HG03095 (cell line): ENCODE results near the gene TEF.
"Not testable (repeated sequence)": the region's sequence is repeated elsewhere in the genome, so short reads cannot be mapped to it uniquely, and the experiment has no call there.

Experiments used
- ATAC-seq: cut with Tn5 transposase; IDR thresholded peaks from one replicate; pipeline ENCODE4 v1.9.1; 2021; ENCODE audit warnings: moderate library complexity; ENCODE audit not compliant: unreplicated experiment

TEF gene

DNA sequence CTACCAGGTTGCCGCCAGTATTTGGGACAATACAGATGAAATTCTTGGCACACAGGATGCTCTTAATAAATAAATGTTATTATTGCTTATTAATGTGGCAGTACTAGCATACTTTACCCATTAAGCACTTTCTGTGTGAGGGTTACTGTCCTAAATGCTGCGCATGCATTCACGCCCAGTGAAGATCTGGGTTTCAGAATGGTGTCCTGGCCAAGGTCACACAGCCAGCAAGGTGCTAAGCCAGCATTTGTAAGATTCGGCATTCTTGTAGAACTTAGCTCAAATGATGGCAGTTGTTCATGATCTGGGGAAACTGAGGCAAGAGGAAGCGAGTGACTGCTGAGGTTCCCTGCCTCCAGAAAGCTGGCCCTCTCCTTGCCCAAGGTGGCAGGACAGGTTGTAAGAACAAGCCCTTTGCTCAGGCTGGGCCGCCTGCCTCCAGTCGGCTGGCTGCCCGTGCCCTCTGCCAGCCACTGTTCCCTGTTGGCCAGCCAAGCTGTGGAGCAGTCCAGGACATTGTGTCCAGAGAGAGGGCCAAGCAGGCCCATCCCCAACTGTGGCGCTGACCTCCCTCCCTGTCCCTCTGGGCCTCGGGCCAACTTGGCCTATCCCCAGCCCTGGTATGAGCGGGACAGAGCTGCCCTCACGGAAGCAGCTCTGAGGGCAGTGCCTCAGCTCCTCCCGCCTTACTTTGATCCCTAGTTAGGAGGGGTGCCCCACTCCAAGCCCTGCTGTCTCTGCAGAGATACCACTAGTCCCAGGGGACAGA is 36.1 kb downstream of the TEF start:
- ATAC-seq: no peak

DNA sequence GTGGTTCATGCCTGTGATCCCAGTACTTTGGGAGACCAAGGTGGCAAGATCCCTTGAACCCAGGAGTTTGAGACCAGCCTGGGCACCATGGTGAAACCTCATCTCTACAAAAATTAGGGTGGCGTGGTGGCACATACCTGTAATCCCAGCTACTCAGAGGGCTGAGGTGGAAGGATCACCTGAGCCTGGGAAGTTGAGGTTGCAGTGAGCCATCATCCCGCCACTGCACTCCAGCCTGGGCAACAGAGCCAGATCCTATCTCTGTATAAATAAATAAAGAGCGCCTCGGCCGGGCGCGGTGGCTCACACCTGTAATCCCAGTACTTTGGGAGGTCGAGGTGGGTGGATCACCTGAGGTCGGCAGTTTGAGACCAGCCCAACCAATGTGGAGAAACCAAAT is 37.0 kb downstream of the TEF start:
- ATAC-seq: no peak

DNA sequence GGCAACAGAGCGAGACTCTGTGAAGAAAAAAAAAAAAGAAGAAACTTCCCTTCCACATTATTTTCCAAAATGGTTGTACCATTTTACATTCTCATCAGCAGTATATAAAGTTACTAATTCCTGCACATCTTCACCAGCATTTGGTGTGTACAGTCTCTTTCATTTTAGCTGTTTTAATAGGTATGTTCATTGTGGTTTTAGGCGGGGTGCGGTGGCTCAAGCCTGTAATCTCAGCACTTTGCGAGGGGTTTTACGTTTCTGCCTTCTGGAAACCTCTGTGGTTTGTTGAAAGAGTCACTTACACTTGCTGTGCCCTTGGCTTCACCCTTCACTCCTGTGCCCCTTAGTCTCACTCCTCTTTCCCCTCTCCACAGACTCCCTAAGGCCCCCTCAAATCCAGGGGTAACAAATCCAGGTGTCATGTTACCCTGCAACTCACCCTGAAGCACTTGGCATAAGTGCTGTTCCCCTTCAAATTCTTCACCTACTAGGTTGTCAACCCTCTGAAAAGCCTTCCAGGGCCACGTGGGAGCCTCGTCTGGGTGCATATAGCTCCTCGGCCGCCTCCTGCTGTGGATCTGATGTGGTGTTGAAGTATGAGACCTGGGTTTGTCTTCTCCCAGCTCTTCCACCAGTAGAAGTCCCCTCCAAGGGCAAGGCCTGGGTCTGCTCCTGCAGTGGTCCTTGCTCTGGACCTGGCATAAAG is 44.1 kb downstream of the TEF start:
- ATAC-seq: no peak

DNA sequence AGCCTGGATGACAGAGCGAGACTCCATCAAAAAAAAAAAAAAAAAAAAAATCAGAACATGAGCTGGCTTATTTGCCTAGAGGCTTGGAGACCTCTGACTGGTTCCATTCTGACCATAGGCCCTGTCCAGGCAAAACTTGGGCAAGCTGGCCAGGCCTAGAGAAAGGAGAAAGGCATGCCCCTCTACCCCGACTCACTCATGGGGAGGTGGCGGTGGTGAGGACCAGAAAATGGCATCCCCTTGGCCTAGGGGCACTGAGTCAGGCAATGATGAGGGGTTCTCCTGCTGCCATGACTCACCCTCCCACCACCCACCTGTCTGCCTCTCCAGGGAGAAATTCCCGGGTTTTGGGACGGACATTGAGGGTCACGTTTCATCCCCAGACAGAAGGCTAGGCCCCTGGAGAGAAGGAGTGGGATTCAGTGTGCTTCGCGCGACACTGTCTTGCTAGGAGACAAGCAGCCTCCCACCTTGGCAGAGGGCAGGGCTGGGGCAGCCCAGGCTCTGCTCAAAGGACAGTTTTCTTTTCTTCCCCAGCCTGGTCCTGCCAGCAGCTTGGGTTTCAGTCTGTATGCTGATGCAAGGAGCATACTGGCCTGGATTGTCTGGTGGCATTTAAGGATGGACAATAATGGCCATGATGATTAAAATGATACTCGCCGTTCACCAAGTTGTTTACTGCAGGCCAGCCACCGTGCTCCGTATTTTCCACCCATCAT is 47.6 kb downstream of the TEF start:
- ATAC-seq: no peak

DNA sequence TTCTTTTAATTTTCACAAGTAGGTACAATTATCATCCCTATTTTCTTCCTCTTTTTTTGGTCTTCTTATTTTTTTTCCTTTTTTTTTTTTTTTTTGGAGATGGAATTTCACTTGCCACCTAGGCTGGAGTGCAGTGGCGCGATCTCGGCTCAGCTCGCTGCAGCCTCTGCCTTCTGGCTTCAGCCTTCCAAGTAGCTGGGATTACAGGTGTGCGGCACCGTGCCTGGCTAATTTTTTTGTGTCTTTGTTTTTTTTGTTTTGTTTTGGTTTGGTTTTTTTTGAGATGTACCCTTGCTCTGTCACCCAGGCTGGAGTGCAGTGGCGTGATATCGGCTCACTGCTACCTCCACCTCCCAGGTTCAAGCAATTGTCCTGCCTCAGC is 48.2 kb downstream of the TEF start:
- ATAC-seq: no peak

DNA sequence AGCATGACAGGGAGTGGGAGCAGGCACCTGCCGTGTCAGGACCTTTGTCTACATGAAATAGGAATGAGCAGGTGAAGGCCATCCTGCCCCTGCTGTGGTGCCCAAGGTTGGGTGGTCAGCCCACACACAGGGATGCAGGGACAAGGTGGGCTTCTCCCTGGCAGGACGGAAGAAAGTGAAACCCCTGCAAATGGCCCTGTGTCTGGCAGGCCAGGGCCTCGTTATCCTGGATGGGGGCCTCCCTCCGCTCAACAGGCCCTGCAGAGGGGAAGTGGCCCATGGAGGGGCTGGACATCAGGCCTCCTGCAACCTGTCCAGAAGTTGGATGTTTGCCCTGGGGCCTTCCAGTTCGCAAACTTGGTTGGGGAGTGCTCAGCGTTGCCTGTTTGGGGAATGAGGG is 49.9 kb downstream of the TEF start:
- ATAC-seq: no peak

DNA sequence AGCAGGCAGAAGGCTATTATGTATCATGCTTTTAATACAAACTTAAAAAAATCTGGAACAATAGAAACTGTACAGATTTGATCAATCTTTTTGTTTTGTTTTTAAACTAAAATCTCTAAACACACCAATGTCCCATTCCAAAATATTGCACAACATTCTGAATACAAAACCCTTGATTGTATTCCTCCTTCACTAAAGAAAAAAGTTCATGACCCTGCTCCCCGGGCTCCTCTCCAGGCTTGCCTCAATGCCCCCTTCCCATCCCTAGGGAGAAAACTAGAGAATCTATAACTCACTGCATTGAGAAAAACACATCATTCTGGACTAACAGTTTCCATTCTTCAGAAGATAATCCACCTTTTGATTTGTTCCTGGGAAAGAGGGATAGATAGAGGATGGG is 51.7 kb downstream of the TEF start:
- not testable (repeated sequence) for ATAC-seq

DNA sequence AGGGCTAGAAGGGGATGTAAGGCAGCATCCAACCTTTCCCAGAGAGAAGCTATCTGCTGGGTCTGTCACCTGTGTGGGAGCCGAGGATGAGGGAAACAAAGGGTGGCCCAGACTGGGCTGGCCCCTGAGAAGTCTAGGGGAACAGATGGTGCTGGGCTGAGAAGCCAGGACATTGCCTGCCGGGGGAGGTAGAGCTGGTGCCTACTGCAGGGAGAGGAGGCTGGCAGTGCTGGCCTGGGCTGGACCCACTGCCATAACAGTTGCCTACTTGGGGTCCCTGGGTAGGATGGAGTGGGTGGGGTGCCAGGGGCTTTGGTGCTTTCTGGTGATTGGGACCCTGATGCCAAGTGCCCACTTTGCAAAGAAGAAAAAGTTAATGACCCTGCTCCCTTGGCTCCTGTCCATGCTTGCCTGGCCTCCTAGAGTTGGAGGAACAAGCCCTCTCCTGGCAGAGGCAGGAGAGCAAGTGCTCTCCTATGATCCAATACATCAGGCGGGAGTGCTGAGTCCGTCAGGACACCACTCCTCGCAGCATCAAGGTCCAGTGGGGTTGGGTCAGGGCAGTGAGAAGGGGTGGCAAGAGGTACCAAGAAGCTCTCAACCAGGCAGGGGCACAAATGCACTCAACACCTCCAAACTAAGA is 52.7 kb downstream of the TEF start:
- not testable (repeated sequence) for ATAC-seq

DNA sequence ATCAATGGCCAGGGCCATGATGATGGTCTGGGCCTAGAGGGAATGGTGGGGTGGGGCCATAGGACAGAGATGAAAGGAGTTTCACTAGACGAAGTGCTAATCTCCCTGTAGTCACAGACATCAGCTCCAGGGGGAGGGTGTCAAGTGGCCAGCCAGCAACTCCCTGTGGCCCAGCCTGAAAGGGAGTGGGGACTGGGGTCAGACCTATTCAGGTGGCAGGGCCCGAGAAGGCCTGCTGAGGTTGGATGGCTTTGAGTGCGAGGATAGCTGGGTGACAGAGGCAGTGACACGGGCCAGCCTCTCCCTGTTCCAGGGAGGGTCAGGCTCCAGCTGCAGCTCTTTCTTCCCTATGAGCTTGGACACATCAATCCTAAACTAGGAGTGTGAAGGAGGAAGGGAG is 53.8 kb downstream of the TEF start:
- no peak for ATAC-seq

DNA sequence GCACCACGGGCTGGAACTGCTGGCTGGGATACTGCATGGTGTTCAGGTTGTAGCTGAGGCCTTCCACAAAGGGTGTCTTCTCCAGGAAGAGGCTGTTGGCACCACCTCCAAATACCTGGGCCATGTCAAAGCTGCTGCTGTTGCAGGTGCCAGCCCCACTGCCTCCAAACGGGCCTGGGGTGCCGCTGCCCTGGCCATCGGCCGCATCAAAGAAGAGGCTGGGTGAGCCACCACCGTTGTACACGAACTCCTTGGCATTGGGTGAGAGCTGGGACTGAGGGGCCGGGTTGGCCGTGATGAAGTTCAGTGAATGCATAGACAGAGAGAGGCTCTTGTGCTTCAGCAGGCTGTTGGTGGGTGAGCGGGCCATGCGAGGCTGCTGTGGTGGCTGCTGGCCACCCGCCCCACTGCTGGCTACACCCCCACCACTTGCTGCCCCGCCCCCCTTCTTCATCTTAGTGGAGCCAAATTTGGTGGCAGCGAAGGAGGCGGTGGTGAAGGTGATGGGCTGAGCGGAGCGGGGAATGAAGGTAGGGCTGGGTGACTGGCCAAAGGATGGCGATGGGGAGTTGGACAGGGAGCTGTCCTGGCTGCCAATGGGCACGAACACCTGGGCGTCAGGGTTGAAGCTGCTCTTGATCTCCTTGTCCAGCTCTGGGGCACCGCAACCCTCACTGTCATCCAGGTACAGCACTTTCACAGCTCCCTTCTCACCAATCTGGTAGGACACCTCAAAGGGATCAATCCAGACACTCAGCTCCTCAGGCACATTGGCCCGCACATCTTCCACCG is 54.8 kb downstream of the TEF start:
- no peak for ATAC-seq

DNA sequence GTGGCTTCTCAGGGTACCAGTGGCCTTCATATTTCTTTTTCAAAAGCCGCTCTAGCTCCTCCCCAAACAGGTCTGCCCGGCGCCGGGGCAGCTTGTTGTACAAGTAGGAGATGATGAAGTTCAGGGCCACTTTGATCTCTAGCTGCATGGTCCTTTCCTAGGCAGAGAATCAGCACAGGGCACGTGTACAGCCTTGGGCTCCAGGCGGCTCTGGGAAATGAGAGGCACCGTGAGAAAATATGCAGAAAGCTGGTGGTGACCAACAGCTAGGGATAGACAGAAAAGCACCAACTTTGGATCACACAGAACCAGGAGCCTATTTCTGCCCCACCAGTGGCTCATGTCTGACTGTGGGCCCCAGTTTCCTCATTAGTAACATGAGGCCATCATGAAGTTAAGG is 55.5 kb downstream of the TEF start:
- no peak for ATAC-seq

DNA sequence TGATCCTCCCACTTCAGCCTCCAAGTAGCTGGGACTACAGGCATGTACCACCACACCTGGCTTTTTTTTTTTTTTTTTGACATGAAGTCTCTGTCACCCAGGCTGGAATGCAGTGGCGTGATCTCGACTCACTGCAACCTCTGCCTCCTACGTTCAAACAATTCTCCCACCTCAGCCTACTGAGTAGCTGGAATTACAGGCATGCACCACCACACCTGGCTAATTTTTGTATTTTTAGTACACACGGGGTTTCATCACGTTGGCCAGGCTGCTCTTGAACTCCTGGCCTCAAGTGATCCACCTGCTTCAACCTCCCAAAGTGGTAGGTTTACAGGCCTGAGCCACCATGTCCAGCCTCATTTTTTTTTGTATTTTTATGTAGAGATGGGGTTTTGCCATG is 58.8 kb downstream of the TEF start:
- ATAC-seq: not testable (repeated sequence)

DNA sequence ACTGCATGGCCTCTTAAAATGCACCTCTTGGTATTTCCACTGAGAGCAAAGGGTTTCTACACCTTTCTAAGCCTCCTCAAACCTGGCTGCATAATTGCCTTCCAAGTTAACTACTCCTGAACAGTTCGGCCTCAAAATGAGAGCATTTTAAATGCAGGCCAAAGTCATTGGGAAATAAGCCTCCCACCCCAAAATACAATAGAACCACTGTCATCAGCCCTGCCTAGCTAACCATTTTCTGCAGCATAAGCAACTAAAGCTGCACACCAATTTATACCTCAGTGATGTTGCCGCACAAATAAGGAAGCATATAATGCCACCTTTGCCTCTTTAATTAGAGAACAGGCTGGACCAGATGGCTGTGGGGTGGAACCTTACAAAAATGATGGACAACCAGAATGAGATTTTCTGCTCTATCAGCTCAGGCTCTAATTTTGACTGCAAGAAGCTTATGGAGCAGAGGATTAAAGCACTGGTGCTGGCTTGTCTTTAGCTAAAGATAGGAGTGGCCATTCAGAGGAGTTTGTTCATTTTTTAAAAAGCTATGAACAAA is 60.6 kb downstream of the TEF start:
- ATAC-seq: no peak

DNA sequence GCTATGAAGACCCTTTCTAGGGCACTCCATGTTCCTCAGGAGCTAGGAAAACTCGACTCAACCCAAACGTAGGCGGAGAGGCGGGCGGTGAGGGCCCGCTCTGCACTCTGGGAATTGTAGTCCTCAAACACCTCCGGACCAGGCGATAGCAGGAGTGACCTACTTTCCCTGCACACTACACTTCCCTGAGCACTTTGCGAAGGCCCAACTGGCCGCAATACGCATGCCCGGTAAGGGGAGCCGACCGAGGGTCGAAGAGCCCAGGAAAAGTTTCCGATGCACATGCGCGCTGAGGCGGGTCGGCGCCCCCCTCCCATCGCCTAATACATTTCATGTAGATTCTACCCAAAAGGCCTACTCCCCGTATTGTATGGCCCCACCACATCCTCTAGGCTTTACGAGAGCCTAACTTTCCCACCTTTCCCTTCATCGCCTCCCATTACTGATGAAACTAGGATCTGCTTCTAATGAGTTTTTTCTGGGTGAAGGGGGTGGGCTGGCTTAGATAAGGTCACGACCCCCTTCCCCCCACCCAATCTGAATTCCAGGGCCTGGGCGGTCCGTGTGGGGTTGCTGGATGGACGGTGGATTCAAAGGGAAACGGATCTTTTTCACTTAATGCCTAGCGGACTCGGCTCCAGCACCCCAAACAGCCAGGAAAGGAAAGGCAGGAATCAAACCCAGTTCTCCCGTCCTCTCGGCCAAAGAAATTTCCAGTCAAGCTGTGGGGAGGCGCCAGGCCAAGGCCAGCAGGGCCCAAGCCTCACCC is 62.8 kb downstream of the TEF start:
- peak; percentile 43 for ATAC-seq

DNA sequence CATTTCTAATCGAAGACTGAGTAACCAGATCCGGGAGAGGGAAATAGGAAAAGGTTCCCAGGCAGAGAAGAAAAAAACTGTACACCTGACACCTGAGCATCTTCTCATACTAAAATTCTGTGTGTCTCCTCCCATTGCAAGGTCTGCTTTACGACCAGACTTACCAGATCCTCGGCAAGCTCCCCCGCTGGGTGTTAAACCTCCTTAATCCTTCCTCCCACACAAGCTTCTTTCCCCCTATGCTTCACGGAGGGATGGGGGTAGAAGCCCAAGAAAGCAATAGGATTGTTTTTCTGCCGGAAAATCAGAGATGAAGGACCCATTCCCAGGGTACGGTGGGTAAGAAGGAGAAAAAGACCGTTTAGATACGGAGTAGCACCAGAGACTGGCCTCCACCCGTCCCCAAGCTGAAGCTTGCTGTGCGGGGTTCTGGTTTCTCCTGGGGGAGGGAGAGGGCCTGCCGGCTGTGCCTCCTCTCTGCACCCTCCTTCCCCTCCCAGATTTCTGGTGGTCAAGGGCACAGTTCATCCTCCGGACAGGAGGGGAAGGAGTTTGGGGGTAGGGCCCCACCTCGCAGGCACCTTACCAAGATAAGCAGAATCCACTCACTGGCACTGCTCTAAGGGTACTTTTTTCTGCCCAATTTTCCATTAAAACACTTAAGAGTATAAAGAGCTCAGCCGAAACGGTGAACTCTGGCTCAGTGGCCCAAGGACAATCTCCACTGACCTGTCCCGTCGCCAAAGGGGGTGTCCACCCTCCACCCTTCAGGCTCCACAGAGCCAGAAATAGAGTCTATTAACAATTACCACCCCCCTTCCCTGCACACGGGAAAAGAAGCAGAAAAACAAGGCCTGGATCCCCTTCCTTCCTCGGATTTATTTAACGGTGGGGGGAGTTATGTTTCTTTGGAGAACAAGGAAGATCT is 63.7 kb downstream of the TEF start:
- ATAC-seq: no peak

DNA sequence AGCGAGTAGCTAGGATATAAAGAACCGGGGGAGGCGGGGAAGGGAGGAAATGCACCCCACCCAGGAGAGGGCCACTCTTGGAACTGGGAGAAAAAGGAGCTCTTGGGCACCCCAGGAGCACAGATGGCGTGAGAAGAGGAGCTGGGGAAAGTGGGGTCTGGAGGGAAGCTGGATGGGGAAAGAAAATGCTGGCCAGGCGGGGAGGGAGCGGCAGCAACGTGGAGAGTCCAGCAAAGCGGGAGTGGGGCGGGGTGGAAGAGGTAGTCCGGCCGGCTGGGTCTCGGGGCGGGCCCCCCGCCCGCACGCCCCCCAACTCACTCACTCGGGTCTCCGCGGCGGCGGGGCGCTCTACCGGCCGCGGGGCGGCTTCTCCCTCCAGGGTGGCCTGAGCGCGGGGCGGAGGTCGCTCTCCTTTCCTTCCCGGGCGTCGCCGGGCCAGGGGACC is 64.3 kb downstream of the TEF start:
- no peak for ATAC-seq

DNA sequence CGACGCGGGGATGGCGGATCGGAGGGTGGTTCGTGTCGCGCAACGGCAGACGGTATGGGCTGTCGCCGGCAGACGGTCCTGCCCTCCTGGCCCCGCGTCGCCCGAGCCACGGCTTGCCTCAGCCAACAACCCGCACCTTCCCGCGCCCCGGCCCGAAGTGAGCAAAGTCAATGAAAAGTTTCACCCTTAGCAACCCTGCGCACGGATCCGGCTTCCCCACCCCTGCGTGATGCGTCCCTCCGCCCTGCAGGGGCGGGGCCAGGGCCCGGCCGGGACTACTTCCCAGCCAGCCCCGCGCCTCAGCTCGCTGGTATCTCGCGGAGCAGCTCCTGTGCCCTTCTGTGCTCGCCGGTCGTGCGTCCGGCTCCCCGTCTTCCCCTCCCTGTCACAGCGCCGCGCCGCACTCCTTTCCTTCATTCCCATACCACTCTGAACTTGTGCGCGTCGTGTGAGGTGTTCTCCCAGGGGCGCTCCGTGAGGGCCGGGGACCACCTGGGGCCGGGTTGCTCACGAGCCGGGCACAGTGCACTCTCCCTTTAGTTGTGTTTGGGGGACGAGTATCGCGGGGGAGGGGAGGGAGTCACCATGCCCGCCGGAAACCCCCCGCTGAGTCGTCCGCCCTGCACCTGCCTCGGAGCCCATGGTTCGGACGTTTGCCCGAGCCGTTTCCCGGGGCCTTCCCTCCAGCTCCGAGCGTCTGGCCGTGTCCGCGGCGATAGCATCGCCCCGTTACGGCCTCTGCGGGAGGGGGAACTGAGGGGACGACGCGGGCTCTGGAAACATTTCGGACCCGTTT is 65.1 kb downstream of the TEF start, which contains the start of gene TOB2:
Gene TOB2, minus strand, starts transcription at position 163 of the 796 bp plus-strand sequence. CDS start 9,456 bp downstream, outside the sequence.
- ATAC-seq: peak; percentile 42
